ENCODE results near the gene NOTCH2NLA.
"Not testable (repeated sequence)": the region's sequence is repeated elsewhere in the genome, so short reads cannot be mapped to it uniquely, and the experiment has no call there.

NOTCH2NLA gene

GRCh38 chr1:146167273-146167672 is 61.5 kb downstream of the NOTCH2NLA start:
- DNase-seq (ENCODE audit: low read depth in 2 of 2), result not testable (repeated sequence)

DNA sequence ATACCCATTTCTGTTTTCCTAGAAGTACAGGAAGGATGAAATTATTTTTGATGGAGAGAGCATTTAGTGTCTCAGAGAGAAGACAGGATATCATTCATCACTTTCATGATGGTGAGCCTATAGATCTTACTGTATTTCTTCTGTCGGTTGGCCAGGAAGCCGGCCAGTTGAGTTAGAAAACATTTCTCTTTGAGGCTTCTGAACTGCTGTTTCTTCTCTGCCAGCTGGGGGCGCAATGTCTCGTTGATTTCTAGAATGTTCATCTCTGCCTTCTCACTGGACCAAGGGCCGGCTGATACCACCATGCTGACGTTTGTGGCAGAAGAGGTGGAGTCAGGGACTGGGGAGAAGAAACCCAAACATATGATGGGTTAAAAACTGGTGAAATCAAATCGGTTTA is 84.4 kb downstream of the NOTCH2NLA start, which contains the start of gene NBPF10:
Gene NBPF10 (minus strand): TSS at position 340 of the 400 bp plus-strand sequence. CDS start 35 bp downstream, at position 305.
- not testable (repeated sequence) for DNase-seq (ENCODE audit: low read depth in 2 of 2)

Data from fibroblast of skin of left quadriceps (primary cell).